HG03097 (cell line): ENCODE data around the gene TSPO.

Experiments used
- ATAC-seq: cut with Tn5 transposase; IDR thresholded peaks from one replicate; pipeline ENCODE4 v1.9.1; 2021; ENCODE audit not compliant: unreplicated experiment, low FRiP score

The TSPO gene

GRCh38 chr22:43199541-43199940 lies 48.2 kb downstream of the TSPO start:
- no peak for ATAC-seq

- ATAC-seq, result no peak
These were observed 48.7 kb downstream of the TSPO start for GRCh38 chr22:43200031-43200430.

- ATAC-seq, result no peak
These were observed 49.2 kb downstream of the TSPO start for GRCh38 chr22:43200555-43200954.

GRCh38 chr22:43201486-43202219 lies 50.3 kb downstream of the TSPO start:
- no peak for ATAC-seq

- no peak for ATAC-seq
These were observed 51.0 kb downstream of the TSPO start for GRCh38 chr22:43202326-43202725.

- no peak for ATAC-seq
These were observed 51.5 kb downstream of the TSPO start for GRCh38 chr22:43202756-43203410.

GRCh38 chr22:43203471-43203981 lies 52.2 kb downstream of the TSPO start:
- ATAC-seq, result no peak

- no peak for ATAC-seq
These were observed 53.9 kb downstream of the TSPO start for GRCh38 chr22:43205261-43205691.

- no peak for ATAC-seq
These were observed 54.6 kb downstream of the TSPO start for GRCh38 chr22:43205748-43206508.

GRCh38 chr22:43206509-43207161 lies 55.3 kb downstream of the TSPO start:
- no peak for ATAC-seq

GRCh38 chr22:43207386-43207785 lies 56.0 kb downstream of the TSPO start:
- ATAC-seq, result no peak

- ATAC-seq, result no peak
These were observed 56.7 kb downstream of the TSPO start for GRCh38 chr22:43207849-43208702.

- no peak for ATAC-seq
These were observed 57.6 kb downstream of the TSPO start for GRCh38 chr22:43208703-43209522.

- no peak for ATAC-seq
These were observed 58.1 kb downstream of the TSPO start for GRCh38 chr22:43209523-43209890.

GRCh38 chr22:43209971-43210370 lies 58.6 kb downstream of the TSPO start:
- no peak for ATAC-seq

- no peak for ATAC-seq
These were observed 59.5 kb downstream of the TSPO start for GRCh38 chr22:43210631-43211515.

- ATAC-seq, result no peak
These were observed 60.6 kb downstream of the TSPO start for GRCh38 chr22:43211941-43212433.

- no peak for ATAC-seq
These were observed 61.1 kb downstream of the TSPO start for GRCh38 chr22:43212434-43212952.
